Measurements from ENCODE around the gene TAOK3. TPM values are rescaled to one million over a fixed set of nuclear protein-coding genes. Genes with fewer than 3 reads are reported as not detected.

TAOK3 gene
- 31.2 and 46.1 TPM in 2 replicates for total RNA-seq

GRCh38 chr12:118372541-118373495 is at the start of gene TAOK3:
Gene TAOK3 (minus strand): TSS chr12:118372907. CDS start chr12:118255567, 117,340 bp downstream.

GRCh38 chr12:118376089-118377020 is 3.6 kb upstream of the TAOK3 start, which contains the start of gene SUDS3:
Gene SUDS3 (plus strand): TSS chr12:118376555. CDS start chr12:118376692, 137 bp downstream.

GRCh38 chr12:118135788-118136558 is 236.7 kb downstream of the TAOK3 start, which contains the start of gene PEBP1:
Gene PEBP1 (plus strand): TSS chr12:118136124. CDS start chr12:118136210, 86 bp downstream.

GRCh38 chr12:118103601-118104382 is 268.9 kb downstream of the TAOK3 start, which contains the start of gene VSIG10:
Gene VSIG10 (minus strand): TSS chr12:118104011. CDS start chr12:118103671, 340 bp downstream.

Other genes with a start within 250 kb of the TAOK3 start
- 121 and 132 TPM in 2 replicates for gene PEBP1, start 236.8 kb downstream of the TAOK3 start, total RNA-seq
- gene SUDS3, start 3.6 kb upstream of the TAOK3 start, total RNA-seq, result 19.1 and 27.2 TPM in 2 replicates

Measured in subcutaneous preadipocyte (primary cell).